GM12878 (cell line): Measurements from ENCODE around the gene HSD17B12. TPM values are rescaled to one million over a fixed set of nuclear protein-coding genes. Genes with fewer than 3 reads are reported as not detected.

Source experiments
- ATAC-seq: fragments of 200-7000 bp; cut with Tn5 transposase; 3 replicates; pipeline ENCODE4 v1.9.1; 2020; ENCODE audit warnings: mild to moderate bottlenecking, moderate library complexity
- BruUV-seq: library from RNA; stranded (reverse); fragments of 400-500 nt; replicated peaks from 2 replicates; lab custom pipeline; 2021; lab: Mats Ljungman, UMichigan
- CTCF ChIA-PET: fragments of 300-600 bp; sonication (Branson Sonifier 250); formaldehyde crosslinking; extraction: SDS; loops from one replicate; lab custom pipeline; 2021; ENCODE audit warnings: inconsistent platforms; lab: Yijun Ruan, JAX
- POLR2A ChIA-PET: fragments of 350-600 bp; formaldehyde crosslinking; extraction: SDS; loops from one replicate; lab custom pipeline; 2021; ENCODE audit warnings: inconsistent platforms; lab: Charles Lee
- RAD21 ChIA-PET: fragments of 300-600 bp; sonication (Branson Sonifier 250); formaldehyde crosslinking; loops from one replicate; lab custom pipeline; 2023; ENCODE audit warnings: antibody characterized with exemption; ENCODE audit not compliant: unreplicated experiment; lab: Charles Lee
- SMC1A ChIA-PET: fragments of 300-600 bp; sonication (Branson Sonifier 250); formaldehyde crosslinking; loops from one replicate; lab custom pipeline; 2023; ENCODE audit not compliant: unreplicated experiment, uncharacterized antibody; lab: Charles Lee
- DNase-seq: peaks from one replicate; pipeline ENCODE4 v3.0.0-alpha.2; 2011; ENCODE audit warnings: low read depth, low spot score
- FAIRE-seq: peaks from 3 replicates; lab custom pipeline; 2011; peaks lifted over from hg19 to GRCh38; lab: Jason Lieb, UNC
- H2AFZ ChIP-seq: 2 replicates; pipeline ENCODE4 v1.6.0; 2011; ENCODE audit warnings: low read depth, low read length, control low read depth; ENCODE audit not compliant: control insufficient read depth
- H3K27ac ChIP-seq: 2 replicates; pipeline ENCODE4 v1.5.1; 2011; ENCODE audit warnings: control low read depth; ENCODE audit not compliant: control insufficient read depth, insufficient read depth
- H3K27me3 ChIP-seq, 2 experiments: replicated peaks in 1 of 2; 2 replicates each; pipeline versions ENCODE4 v1.6.0 to v1.6.1; 2011; ENCODE audit warnings: low read length in 1 of 2; ENCODE audit not compliant: control insufficient read depth in 2 of 2, insufficient read depth in 2 of 2
- H3K36me3 ChIP-seq, 2 experiments: 2 replicates each; pipeline ENCODE4 v1.5.1; 2011; ENCODE audit warnings: low read length in 1 of 2; ENCODE audit not compliant: control insufficient read depth in 2 of 2, insufficient read depth in 2 of 2
- H3K4me1 ChIP-seq: 2 replicates; pipeline ENCODE4 v1.6.1; 2011; ENCODE audit warnings: mild to moderate bottlenecking, low read length, moderate library complexity, mixed read lengths; ENCODE audit not compliant: control insufficient read depth, insufficient read depth
- H3K4me2 ChIP-seq: 2 replicates; pipeline ENCODE4 v1.6.0; 2011; ENCODE audit warnings: control low read depth; ENCODE audit not compliant: control insufficient read depth, insufficient read depth
- H3K4me3 ChIP-seq: fragments of 200-600 bp; sonication (generic); 2 replicates; pipeline ENCODE4 v1.5.1; 2016
- H3K79me2 ChIP-seq: 2 replicates; pipeline ENCODE4 v1.6.0; 2011; ENCODE audit warnings: low read length; ENCODE audit not compliant: control insufficient read depth, insufficient read depth
- H3K9ac ChIP-seq: 2 replicates; pipeline ENCODE4 v1.8.0; 2011; ENCODE audit warnings: low read length, control low read depth, mixed read lengths; ENCODE audit not compliant: control insufficient read depth, insufficient read depth
- H3K9me3 ChIP-seq: replicated peaks from 3 replicates; pipeline ENCODE4 v1.5.1; 2011; ENCODE audit warnings: mild to moderate bottlenecking, low read length; ENCODE audit not compliant: control insufficient read depth, insufficient read depth
- H4K20me1 ChIP-seq: 2 replicates; pipeline ENCODE4 v1.6.0; 2011; ENCODE audit not compliant: control insufficient read depth, insufficient read depth
- EP300 ChIP-seq, 2 experiments: fragments of 150-350 bp in 1 of 2; IDR thresholded peaks; 2 replicates each; pipeline ENCODE4 v1.6.1; 2011 to 2012; ENCODE audit warnings: low read depth in 2 of 2, low read length in 2 of 2, borderline replicate concordance in 1 of 2, improper control_type of control experiment in 1 of 2, inconsistent platforms in 1 of 2; ENCODE audit not compliant: control insufficient read depth in 1 of 2
- PAX8 ChIP-seq: fragments of 450-650 bp; IDR thresholded peaks from 2 replicates; pipeline ENCODE4 v1.6.1; 2017; ENCODE audit warnings: mild to moderate bottlenecking, moderate library complexity
- POLR2AphosphoS2 ChIP-seq: IDR thresholded peaks from 2 replicates; pipeline ENCODE4 v1.6.1; 2011; ENCODE audit warnings: low read depth, mild to moderate bottlenecking, low read length, improper control_type of control experiment, moderate library complexity
- SMAD5 ChIP-seq: IDR thresholded peaks from 2 replicates; pipeline ENCODE4 v1.6.1; 2016; ENCODE audit warnings: antibody characterized with exemption, low read depth
- SPI1 ChIP-seq: IDR thresholded peaks from 2 replicates; pipeline ENCODE4 v1.6.1; 2011; ENCODE audit warnings: low read depth, mild to moderate bottlenecking, low read length, moderate library complexity, borderline replicate concordance; ENCODE audit not compliant: insufficient read depth
- SRF ChIP-seq, 2 experiments: IDR thresholded peaks; 2 replicates each; pipeline ENCODE4 v1.6.1; 2011; ENCODE audit warnings: low read depth in 2 of 2, low read length in 2 of 2, mild to moderate bottlenecking in 1 of 2, moderate library complexity in 1 of 2
- STAT3 ChIP-seq: IDR thresholded peaks from 2 replicates; pipeline ENCODE4 v1.6.1; 2011; ENCODE audit warnings: low read depth, low read length, improper control_type of control experiment
- SUPT20H ChIP-seq: IDR thresholded peaks from 2 replicates; pipeline ENCODE4 v1.6.1; 2011; ENCODE audit warnings: low read depth, mild to moderate bottlenecking, low read length, moderate library complexity, borderline replicate concordance; ENCODE audit not compliant: control insufficient read depth
- YY1 ChIP-seq: IDR thresholded peaks from 2 replicates; pipeline ENCODE4 v1.6.1; 2011; ENCODE audit warnings: low read depth, mild to moderate bottlenecking, low read length
- ZNF274 ChIP-seq: IDR thresholded peaks from one replicate; pipeline ENCODE4 v1.8.0; 2011; ENCODE audit not compliant: insufficient read length, insufficient read depth
- WGBS: methylation state at CpG from one replicate; pipeline ENCODE4 v1.1.6; 2016; ENCODE audit warnings: low lambda C conversion rate; ENCODE audit not compliant: insufficient replicate concordance, insufficient coverage; ENCODE audit errors: missing lambda C conversion rate; 5-methylcytosine and 5-hydroxymethylcytosine counted together
- in situ Hi-C: fragments of 300-500 bp; cut with MboI; formaldehyde crosslinking; loops from 9 replicates; pipeline ENCODE4 v1.14.3; 2018; ENCODE audit warnings: mixed read lengths
- intact Hi-C: fragments of 100-400 bp; cut with micrococcal nuclease; formaldehyde crosslinking; loops from one replicate; pipeline ENCODE4 v1.14.2; 2022; ENCODE audit not compliant: unreplicated experiment
- polyA plus RNA-seq, 11 experiments: library from polyadenylated mRNA; depleted of rRNA in 4 of 11; unstranded in 6 of 11; stranded (reverse) in 5 of 11; fragments of >200 nt; fragmentation: Nextera tagmentation in 4 of 11; fragmentation: Illumina TruSeq in 1 of 11; extraction: Ambion mirVana in 4 of 11; extraction: Trizol in 1 of 11; gene quantifications; 1 replicate in 1 of 11; 2 replicates in 10 of 11; pipeline versions ENCODE4 v1.2.1 to v1.2.3, GENCODE V29; 2011 to 2016; ENCODE audit warnings: inconsistent platforms in 2 of 11, missing spikeins in 2 of 11, low read depth in 1 of 11
- total RNA-seq, 4 experiments: library from RNA; depleted of rRNA in 3 of 4; stranded (reverse); fragments of >200 nt in 3 of 4; fragmentation: Illumina TruSeq in 1 of 4; extraction: Trizol in 1 of 4; gene quantifications; 2 replicates each; pipeline versions ENCODE4 v1.2.1 to v1.2.3, GENCODE V29; 2013 to 2021
- TF ChIP-seq, protein P1 (sequence below): IDR thresholded peaks from 2 replicates; pipeline ENCODE4 v1.6.1; 2011; ENCODE audit warnings: low read depth, low read length, improper control_type of control experiment, borderline replicate concordance
- TF ChIP-seq, protein P2 (sequence below): fragments of 450-650 bp; IDR thresholded peaks from 2 replicates; pipeline ENCODE4 v1.6.1; 2018; ENCODE audit warnings: mild to moderate bottlenecking, low read depth, moderate library complexity; ENCODE audit not compliant: partially characterized antibody
- TF ChIP-seq, protein P3 (sequence below): fragments of 450-650 bp; IDR thresholded peaks from 2 replicates; pipeline ENCODE4 v1.6.1; 2017; ENCODE audit warnings: mild to moderate bottlenecking, moderate library complexity

Gene HSD17B12
- total and polyA plus RNA-seq, 10 of the 15 experiments (the other 5 are each of a cell fraction or from before 2014, with no cell fraction given): 23.6 to 88.0 (median 64.7) TPM

DNA sequence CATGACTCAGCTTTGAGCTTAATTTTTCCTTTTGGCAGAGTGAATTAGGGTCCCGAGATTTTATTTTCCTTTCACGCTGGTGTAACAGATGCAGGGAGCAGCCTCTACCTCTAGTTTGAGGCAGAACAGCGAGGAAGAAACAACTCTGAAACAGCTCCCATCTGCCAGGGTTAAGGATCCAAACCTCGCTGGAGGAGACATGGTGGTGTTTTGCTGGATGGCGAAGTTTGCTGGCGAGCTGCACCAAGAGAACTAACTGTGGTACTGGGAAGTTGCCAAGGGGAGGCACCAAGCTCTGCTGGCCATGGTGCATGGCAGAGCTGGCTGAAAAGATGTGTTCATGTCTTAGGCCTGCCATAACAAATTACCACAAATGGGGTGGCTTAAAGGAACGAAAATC, 192.5 kb downstream of the HSD17B12 start:
- ChIA-PET SMC1A (interaction anchor here (0.8 to 1.6 kb wide), 2 partner anchors 8 to 38 kb away, joined by 3 to 4 read pairs; no protein-coding TSS in a partner anchor), POLR2A (no interaction called here), RAD21 (interaction anchor here (1.1 kb wide), 1 partner anchor 9 kb away, joined by 3 read pairs; no protein-coding TSS in a partner anchor), CTCF (interaction anchor here (0.7 to 0.9 kb wide), 2 partner anchors 21 to 22 kb away, joined by 3 read pairs; no protein-coding TSS in a partner anchor)
- no peaks in the 10 kb centered on the region for H4K20me1 ChIP-seq
- intact Hi-C loops (no loop called here), in situ Hi-C loops (no loop called here)
- H3K4me3 ChIP-seq: no peak overlapping the region
- H3K36me3 ChIP-seq: no peaks in the 10 kb centered on the region
- no peak overlapping the region for H3K9ac ChIP-seq
- FAIRE-seq (no peak), ATAC-seq (no peak), DNase-seq (no peak)
- H3K9me3 ChIP-seq: no peaks in the 10 kb centered on the region; the same call in 2 of the 3 replicates
- no peak overlapping the region for H3K27ac ChIP-seq
- no peak overlapping the region for H3K4me2 ChIP-seq
- WGBS: 61% methylated on average over 7 of the region's 7 CpGs
- H2AFZ ChIP-seq: no peak overlapping the region
- BruUV-seq: no TSS peak
- no peaks in the 10 kb centered on the region for H3K79me2 ChIP-seq
- peaks cover 10% of the 10 kb centered on the region for H3K4me1 ChIP-seq
- H3K27me3 ChIP-seq: peaks cover 0 to 6% of the 10 kb centered on the region in 2 experiments; a peak in 3 of 4 replicates
- TF ChIP-seq, protein P1, sequence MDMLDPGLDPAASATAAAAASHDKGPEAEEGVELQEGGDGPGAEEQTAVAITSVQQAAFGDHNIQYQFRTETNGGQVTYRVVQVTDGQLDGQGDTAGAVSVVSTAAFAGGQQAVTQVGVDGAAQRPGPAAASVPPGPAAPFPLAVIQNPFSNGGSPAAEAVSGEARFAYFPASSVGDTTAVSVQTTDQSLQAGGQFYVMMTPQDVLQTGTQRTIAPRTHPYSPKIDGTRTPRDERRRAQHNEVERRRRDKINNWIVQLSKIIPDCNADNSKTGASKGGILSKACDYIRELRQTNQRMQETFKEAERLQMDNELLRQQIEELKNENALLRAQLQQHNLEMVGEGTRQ: no peak
- TF ChIP-seq POLR2AphosphoS2 (no peak), SRF (IDR thresholded peaks at IDR 0.05; ENCODE audit: low read depth in 2 of 2, low read length in 2 of 2) (no peak), SPI1 (no peak), SUPT20H (no peak), PAX8 (no peak), YY1 (no peak), SMAD5 (no peak), EP300 (IDR thresholded peaks at IDR 0.05; ENCODE audit: borderline replicate concordance in 1 of 2, control insufficient read depth in 1 of 2, low read depth in 2 of 2, low read length in 2 of 2) (no peak), STAT3 (no peak), ZNF274 (no peak)
- TF ChIP-seq, protein P2, sequence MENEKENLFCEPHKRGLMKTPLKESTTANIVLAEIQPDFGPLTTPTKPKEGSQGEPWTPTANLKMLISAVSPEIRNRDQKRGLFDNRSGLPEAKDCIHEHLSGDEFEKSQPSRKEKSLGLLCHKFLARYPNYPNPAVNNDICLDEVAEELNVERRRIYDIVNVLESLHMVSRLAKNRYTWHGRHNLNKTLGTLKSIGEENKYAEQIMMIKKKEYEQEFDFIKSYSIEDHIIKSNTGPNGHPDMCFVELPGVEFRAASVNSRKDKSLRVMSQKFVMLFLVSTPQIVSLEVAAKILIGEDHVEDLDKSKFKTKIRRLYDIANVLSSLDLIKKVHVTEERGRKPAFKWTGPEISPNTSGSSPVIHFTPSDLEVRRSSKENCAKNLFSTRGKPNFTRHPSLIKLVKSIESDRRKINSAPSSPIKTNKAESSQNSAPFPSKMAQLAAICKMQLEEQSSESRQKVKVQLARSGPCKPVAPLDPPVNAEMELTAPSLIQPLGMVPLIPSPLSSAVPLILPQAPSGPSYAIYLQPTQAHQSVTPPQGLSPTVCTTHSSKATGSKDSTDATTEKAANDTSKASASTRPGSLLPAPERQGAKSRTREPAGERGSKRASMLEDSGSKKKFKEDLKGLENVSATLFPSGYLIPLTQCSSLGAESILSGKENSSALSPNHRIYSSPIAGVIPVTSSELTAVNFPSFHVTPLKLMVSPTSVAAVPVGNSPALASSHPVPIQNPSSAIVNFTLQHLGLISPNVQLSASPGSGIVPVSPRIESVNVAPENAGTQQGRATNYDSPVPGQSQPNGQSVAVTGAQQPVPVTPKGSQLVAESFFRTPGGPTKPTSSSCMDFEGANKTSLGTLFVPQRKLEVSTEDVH: no peak
- TF ChIP-seq, protein P3, sequence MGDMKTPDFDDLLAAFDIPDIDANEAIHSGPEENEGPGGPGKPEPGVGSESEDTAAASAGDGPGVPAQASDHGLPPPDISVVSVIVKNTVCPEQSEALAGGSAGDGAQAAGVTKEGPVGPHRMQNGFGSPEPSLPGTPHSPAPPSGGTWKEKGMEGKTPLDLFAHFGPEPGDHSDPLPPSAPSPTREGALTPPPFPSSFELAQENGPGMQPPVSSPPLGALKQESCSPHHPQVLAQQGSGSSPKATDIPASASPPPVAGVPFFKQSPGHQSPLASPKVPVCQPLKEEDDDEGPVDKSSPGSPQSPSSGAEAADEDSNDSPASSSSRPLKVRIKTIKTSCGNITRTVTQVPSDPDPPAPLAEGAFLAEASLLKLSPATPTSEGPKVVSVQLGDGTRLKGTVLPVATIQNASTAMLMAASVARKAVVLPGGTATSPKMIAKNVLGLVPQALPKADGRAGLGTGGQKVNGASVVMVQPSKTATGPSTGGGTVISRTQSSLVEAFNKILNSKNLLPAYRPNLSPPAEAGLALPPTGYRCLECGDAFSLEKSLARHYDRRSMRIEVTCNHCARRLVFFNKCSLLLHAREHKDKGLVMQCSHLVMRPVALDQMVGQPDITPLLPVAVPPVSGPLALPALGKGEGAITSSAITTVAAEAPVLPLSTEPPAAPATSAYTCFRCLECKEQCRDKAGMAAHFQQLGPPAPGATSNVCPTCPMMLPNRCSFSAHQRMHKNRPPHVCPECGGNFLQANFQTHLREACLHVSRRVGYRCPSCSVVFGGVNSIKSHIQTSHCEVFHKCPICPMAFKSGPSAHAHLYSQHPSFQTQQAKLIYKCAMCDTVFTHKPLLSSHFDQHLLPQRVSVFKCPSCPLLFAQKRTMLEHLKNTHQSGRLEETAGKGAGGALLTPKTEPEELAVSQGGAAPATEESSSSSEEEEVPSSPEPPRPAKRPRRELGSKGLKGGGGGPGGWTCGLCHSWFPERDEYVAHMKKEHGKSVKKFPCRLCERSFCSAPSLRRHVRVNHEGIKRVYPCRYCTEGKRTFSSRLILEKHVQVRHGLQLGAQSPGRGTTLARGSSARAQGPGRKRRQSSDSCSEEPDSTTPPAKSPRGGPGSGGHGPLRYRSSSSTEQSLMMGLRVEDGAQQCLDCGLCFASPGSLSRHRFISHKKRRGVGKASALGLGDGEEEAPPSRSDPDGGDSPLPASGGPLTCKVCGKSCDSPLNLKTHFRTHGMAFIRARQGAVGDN: no peak
